HCEC 1CT (cell line): ENCODE measurements around the gene IGSF23.
"Not testable (repeated sequence)": the region's sequence is repeated elsewhere in the genome, so short reads cannot be mapped to it uniquely, and the experiment has no call there.

Experiments used
- DNase-seq: peaks from one replicate; pipeline ENCODE4 v3.0.0-alpha.2; 2017

IGSF23 gene

DNA sequence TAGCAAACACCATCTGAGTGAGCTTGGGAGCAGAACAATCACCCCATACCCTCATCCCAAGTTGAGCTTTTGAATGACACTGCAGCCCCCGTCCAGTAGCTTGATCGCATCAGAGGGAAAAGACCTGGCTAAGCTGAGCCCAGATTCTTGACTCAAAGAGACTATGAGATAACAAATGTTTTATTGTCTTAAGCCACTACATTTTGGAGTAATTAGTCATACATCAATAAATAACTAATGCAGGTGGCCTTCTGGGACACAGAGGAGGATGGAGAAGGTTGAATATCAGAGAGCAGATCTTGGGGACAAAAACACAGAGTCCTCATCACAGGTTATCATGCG is 24.6 kb upstream of the IGSF23 start:
- no peak for DNase-seq

DNA sequence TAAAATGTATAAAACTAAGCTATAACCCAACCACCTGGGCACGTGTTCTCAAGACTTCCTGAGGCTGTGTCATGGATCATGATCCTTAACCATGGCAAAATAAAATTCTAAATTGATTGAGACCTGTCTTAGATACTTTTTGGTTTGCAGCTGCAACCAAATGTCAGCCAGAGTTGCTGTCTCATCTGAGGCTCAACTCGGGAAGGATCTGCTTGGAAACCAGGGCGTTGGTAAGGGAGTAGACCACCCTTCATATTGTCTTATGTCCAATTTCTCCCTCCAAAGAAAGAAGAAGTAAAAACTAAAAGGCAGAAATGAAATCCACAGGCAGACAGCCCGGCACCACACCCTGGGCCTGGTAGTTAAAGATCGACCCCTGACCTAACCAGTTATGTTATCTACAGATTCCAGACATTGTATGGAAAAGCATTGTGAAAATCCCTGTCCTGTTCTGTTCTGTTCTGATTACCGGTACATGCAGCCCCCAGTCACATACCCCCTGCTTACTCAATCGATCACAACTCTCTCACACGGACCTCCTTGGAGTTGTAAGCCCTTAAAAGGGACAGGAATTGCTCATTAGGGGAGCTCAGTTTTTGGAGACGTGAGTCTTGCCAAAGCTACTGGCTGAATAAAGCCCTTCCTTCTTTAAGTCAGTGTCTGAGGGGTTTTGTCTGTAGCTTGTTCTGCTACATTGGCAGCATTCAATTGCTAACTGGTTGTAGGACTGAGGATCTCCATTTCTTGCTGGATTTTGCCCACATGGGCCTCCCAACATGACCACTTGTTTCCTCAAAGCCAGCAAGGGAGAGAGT is 22.9 kb upstream of the IGSF23 start:
- DNase-seq: no peak

DNA sequence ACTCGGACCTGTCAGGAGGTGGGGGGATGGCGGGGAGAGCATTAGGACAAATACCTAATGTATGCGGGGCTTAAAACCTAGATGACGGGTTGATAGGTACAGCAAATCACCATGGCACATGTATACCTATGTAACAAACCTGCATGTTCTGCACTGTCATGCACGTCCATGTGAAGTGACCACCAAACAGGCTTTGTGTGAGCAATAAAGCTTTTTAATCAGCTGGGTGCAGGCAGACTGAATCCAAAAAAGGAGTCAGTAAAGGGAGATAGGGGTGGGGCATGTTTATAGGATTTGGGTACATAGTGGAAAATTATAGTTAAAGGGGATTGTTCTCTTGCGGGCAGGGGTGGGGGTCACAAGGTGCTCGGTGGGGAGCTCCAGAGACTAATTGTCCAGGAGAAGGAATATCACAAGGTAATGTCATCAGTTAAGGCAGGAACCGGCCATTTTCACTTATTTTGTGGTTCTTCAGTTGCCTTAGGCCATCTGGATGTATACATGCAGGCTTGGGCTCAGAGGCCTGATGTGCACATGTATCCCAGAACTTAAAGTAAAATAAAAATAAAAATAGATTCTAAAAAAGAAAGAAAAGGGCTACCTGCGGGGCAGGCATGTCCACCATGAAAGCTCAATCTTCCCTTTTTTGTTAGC is 21.9 kb upstream of the IGSF23 start:
- DNase-seq: not testable (repeated sequence)

DNA sequence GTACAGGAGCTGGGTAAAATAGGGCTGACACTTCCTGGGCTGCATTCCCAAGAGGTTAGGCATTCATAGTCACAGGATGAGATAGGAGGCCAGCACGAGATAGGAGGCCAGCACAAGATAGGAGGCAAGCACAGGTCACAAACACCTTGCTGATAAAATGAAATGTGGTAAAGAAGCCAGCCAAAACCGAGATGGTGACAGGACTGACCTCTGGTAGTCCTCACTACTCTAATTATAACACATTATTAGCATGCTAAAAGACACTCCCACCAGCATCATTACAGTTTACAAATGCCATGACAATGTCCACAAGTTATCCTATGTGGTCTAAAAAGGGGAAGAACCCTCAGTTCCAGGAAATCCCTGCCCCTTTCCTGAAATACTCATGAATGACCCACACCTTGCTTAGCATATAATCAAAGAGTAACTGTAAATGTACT is 20.9 kb upstream of the IGSF23 start:
- DNase-seq: no peak

GRCh38 chr19:44593294-44593693 is 20.1 kb upstream of the IGSF23 start:
- DNase-seq: no peak

DNA sequence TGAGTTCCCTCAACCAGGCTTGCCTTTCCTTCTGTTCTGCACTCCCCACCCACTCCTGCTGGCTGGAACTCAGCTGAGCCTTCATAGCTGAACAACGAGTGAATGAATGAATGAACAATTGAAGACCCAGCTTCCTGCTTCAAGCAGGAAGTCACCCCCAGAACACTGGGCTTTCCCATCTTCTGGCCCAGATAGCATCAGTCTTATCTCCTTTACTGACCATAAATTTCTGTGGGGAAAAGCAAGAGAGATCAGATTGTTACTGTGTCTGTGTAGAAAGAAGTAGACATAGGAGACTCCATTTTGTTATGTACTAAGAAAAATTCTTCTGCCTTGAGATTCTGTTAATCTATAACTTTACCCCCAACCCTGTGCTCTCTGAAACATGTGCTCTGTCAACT is 19.5 kb upstream of the IGSF23 start:
- not testable (repeated sequence) for DNase-seq

- no peak for DNase-seq
These were observed 16.8 kb upstream of the IGSF23 start for GRCh38 chr19:44596428-44597130.

DNA sequence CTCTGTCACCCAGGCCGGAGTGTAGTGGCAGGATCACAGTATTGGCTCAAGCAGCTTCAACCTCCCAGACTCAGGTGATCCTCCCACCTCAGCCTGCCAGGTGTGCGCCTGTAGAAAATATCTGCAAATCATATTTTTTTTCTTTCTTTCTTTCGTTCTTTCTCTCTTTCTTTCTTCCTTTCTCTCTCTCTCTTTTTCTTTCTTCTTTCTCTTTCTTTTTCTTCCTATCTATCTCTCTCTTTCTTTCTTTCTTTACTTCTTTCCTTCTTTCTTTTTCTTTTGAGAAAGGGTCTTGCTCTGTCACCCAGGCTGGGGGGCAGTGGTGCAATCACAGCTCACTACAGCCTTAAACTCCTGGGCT is 16.3 kb upstream of the IGSF23 start:
- no peak for DNase-seq

DNA sequence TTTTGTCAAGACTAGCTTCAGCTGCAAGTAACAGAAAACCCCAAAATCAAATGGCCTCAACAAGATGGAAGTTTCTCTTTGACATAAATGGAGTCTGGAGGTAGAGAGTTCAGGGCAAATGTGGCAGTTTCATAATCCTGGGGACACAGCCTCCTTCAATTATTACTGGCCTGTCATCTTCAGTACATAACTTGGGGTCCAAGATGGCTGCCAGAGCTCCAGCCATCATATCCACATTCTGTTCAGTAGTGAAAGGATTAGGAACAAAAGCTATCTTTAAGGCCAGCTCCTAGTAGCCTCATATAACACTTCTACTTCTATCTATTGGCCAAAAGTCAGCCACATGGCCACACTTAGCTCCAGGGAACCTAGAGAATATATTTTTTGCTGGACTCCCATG is 15.0 kb upstream of the IGSF23 start:
- DNase-seq: no peak

- no peak for DNase-seq
These were observed 14.5 kb upstream of the IGSF23 start for GRCh38 chr19:44598880-44599279.

GRCh38 chr19:44600466-44600865 is 12.9 kb upstream of the IGSF23 start:
- no peak for DNase-seq

- DNase-seq: no peak
These were observed 11.3 kb upstream of the IGSF23 start for GRCh38 chr19:44602081-44602480.

GRCh38 chr19:44603201-44603945 is 10.0 kb upstream of the IGSF23 start:
- DNase-seq: peak; percentile 99

DNA sequence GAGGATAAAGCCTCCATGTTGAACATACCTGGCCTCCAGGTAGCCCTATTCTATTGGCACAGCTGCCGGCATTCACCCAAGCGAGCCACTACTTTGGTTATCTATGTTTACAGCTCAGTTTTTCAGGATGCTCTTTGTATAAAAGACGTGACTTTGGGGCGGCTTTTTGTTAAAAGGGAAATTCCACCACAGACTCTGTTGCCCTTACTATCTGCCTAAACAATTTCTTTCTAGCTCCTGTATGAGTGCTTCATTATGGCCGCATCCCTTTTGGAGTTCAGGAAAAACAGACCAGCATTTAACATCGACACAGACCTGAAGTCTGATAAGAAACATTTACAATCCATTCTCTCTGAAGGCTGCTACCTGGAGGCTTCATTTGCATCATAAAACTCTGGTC is 9.1 kb upstream of the IGSF23 start:
- DNase-seq: no peak

DNA sequence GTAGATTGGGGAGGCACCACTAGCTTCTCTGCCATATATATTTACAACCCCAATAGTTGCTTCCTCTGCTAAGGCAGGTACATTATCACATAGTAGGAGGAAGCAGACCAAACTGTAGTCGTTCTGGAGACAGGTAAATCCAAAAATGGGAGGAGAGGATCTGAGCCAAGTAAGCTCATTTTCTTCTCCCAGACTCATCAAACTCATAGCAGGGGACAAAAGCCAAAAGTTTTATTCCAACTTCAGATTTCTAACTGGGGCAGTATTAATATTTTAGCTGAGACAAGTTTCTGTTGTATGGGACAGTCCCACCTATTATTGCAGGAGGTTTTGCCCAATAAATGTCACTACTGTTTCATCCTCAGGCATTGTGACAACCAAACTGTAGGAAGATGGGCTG is 7.8 kb upstream of the IGSF23 start:
- no peak for DNase-seq

DNA sequence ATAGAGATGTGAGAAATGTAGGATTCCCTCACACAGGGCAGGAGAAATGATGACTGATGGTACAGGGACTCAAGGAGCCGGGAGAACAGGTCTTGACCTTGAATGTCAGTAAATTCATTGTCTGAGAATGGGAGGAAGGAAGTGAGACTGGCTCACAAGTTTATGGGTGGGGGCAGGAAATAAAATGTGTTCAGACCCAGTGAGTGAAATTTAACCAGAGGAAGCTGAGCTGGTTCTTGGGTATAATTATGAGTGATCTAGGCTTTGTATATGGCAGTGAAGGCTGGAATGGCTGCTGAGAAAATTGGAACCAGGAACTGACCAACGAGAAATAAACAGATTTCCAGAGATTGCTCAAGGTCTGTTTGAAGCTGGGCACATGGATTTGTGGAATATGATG is 6.3 kb upstream of the IGSF23 start:
- DNase-seq: peak; percentile 70

GRCh38 chr19:44607917-44608316 is 5.4 kb upstream of the IGSF23 start:
- DNase-seq: no peak

GRCh38 chr19:44608391-44608821 is 5.0 kb upstream of the IGSF23 start:
- DNase-seq: peak; percentile 49

- no peak for DNase-seq
These were observed 4.1 kb upstream of the IGSF23 start for GRCh38 chr19:44609219-44609618.

DNA sequence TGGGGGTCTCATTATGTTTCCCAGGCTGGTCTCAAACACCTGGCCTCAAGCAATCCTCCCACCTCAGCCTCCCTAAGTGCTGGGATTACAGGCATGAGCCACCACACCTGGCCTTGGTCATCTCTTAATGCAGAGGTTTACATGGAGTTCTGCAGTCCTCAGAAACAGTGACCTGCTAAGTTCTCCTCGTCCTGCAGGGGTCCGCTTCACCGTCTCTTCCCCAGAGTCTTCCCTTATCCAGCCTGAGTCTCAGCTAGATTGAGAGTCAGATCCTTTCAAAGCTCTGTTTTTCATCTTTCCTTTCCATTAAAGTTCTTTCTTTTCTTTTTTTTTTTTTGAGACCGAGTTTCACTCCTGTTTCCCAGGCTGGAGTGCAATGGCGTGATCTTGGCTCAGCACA is 2.9 kb upstream of the IGSF23 start:
- peak; percentile 56 for DNase-seq

- DNase-seq: no peak
These were observed 1.5 kb upstream of the IGSF23 start for GRCh38 chr19:44611812-44612295.

DNA sequence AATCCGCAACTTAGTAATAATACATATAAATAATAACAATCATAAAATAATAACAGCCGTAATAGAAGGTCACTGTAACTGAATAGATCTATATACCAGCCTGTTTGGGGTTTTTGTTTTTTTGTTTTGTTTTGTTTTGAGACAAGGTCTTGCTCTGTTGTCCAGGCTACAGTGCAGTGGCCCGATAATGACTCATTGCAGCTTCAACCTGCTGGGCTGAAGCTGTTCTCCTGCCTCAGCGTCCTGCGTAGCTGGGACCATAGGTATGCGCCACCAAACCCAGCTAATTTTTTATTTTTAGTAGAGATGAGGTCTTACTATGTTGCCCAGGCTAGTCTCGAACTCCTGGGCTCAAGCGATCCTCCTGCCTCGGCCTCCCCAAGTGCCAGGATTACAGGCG is 950 bp downstream of the IGSF23 start:
- DNase-seq: no peak

GRCh38 chr19:44615863-44616247 is 2.5 kb downstream of the IGSF23 start:
- no peak for DNase-seq
